ENCODE data around the gene RFESD.
"Not testable (repeated sequence)": the region's sequence is repeated elsewhere in the genome, so short reads cannot be mapped to it uniquely, and the experiment has no call there.

Gene RFESD

DNA sequence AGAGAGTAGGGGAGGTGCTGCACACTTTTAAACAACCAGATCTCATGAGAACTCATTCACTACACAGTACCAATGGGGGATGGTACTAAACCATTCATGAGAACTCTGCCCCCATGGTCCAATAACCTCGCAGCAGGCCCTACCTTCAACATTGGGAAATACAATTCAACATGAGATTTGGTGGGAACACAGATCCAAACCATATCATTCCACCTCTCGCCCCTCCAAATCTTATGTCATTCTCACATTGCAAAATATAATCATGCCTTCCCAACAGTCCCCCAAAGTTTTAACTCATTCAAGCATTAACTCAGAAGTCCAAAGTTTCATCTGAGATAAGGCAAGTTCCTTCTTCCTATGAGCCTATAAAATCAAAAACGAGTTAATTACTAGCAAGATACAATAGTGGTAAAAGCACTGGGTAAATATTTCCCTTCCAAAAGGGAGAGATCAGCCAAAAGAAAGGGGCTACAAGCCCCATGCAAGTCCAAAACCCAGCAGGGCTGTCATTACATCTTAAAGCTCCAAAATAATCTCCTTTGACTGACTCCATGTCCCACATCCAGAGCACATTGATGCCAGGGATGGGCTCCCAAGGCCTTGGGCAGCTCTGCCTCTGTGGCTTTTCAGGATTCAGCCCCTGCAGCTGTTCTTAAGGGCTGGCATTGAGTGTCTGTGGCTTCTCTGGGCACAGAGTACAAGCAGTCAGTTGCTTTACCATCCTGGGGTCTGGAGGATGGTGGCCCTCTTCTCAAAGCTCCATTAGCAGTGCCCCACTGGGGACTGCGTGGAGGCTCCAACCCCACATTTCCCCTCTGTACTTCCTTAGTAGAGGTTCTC lies 18.4 kb upstream of the RFESD start:
- no peak for DNase-seq (ENCODE audit: low read depth in 2 of 2, low spot score in 1 of 2)

DNA sequence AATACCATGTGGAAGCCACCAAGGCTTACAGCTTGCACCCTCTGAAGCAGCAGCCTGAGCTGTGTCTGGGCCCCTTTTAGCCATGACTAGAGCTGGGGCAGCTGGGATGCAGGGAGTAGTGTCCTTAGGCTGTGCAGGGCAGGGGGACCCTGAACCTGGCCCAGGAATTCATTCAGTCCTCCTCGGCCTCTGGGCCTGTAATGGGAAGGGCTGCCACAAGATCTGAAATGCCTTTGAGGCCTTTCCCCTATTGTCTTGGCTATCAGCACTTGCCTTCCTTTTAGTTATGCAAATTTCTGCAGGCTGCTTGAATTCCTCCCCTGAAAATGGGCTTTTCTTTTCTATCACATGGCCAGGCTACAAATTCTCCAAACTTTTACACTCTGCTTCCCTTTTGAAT lies 17.6 kb upstream of the RFESD start:
- DNase-seq (ENCODE audit: low read depth in 2 of 2, low spot score in 1 of 2), result no peak

- DNase-seq (ENCODE audit: low read depth in 2 of 2, low spot score in 1 of 2), result no peak
Measured at GRCh38 chr5:95630394-95630917, 16.1 kb upstream of the RFESD start.

GRCh38 chr5:95631255-95631958 lies 15.2 kb upstream of the RFESD start:
- DNase-seq (ENCODE audit: low read depth in 2 of 2, low spot score in 1 of 2), result no peak

DNA sequence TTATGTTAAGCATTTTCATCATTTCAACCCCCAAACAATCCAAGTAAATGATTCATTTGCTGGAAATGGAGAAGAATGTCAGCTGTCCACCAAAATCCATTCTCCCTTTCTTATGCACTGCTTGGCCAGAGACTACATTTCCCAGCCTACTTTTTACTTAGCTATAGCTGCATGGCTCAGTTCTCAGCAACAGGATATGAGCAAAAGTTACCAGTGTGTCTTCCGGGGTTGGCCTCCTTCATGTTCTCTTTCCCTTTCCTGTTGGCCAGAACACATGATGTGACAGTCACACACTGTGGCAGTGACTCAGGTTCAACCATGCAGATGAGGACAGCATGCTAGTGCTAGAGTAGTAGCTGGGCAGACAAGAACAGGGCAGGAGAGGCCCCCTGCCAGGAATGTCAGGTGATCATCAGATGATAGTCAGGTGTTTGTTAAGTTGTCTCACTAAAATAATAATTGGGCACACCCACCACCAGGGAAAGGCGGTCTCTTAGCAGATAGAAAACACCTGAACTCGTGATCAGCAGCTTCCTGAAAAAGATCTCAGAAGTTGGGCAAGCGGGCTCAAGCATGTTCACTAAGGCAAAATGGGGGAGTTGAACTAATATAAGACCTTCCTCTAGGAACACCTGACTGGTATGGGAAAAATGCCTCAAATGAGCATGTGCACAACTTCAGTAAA lies 14.4 kb upstream of the RFESD start:
- DNase-seq (ENCODE audit: low read depth in 2 of 2, low spot score in 1 of 2), result peak; percentile 44 to 46

DNA sequence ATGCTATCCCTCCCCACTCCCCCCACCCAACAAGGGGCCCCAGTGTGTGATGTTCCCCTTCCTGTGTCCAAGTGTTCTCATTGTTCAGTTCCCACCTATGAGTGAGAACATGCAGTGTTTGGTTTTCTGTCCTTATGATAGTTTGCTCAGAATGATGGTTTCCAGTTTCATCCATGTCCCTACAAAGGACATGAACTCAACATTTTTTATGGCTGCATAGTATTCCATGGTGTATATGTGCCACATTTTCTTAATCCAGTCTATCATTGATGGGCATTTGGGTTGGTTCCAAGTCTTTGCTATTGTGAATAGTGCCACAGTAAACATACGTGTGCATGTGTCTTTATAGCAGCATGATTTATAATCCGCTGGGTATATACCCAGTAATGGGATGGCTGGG lies 13.6 kb upstream of the RFESD start:
- not testable (repeated sequence) for DNase-seq (ENCODE audit: low read depth in 2 of 2, low spot score in 1 of 2)

DNA sequence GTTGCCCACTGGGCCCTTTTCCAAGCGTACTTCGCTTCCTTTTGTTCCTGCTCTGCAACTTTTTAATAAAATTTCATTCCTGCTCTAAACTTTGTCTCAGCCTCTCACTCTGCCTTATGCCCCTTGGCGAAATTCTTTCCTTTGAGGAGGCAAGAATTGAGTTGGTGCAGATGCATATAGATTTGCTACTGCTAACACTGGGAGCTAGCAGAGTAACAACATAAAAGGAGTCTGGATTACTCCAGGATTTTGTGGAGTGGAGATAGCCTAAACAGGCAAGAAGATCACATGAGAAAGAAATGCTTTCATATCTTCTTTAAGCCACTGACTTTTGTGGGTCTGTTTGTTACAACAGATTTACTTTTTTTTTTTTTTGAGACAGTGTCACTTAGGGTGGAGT lies 12.9 kb upstream of the RFESD start:
- no peak for DNase-seq (ENCODE audit: low read depth in 2 of 2, low spot score in 1 of 2)

DNA sequence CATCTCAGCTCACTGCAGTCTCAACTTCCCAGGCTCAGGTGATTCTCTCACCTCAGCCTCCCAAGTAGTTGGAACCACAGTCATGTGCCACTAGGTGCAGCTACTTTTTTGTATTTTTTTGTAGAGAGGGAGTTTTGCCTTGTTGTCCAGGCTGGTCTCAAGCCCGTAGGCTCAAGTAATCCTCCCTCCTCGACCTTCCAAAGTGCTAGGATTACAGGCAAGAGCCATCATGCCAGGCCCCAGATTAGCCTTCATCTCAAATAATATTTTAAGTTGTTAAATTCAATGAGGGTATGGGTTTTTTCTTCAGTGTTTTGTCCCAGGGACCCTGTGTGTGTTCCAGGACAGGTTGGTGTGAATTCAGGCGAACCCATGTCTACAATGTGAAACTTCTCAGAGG lies 12.5 kb upstream of the RFESD start:
- DNase-seq (ENCODE audit: low read depth in 2 of 2, low spot score in 1 of 2), result no peak

DNA sequence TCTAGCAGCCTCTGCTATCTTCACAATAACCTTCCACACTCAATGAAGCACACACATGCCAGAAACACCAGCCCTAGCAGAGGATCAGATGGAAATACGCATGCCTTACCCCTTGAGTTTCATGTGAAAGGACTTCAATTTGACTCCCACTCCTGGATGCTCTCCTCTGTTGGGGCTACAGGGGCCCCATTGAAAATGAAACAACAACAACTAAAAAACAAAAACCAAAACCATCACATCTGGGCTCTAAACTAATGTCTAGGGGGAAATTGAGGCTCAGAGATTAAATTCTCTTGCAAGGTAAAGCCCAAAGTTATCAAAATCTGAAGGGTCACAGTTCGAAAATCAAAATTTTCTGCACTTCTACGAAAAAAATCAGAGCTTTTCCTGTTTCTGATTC lies 7.9 kb upstream of the RFESD start:
- no peak for DNase-seq (ENCODE audit: low read depth in 2 of 2, low spot score in 1 of 2)

DNA sequence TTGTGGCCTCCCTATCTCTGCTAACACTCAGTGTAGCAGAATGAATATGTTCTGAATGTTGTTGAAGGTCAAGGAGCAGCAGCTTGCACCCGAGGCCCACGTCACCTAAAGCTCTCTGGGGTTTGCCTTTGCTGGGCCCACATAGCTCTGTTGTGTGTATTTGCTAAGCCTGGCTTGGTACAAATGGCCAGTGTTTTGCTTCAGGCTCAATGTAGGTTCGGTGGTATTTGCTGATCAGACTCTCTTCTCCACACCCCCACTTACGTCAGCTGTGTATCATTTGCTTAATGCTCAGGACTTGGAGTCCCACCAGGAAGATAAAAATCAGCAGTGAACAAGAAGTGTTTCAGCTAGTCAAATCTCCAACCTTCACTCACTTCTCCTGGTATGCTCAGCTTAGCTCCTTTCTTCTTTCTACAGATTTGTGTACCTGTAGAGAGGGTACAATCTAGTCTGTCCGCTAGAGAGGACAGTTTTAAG lies 4.8 kb upstream of the RFESD start:
- DNase-seq (ENCODE audit: low read depth in 2 of 2, low spot score in 1 of 2), result no peak

GRCh38 chr5:95643152-95643551 lies 3.4 kb upstream of the RFESD start:
- DNase-seq (ENCODE audit: low read depth in 2 of 2, low spot score in 1 of 2), result no peak

- no peak for DNase-seq (ENCODE audit: low read depth in 2 of 2, low spot score in 1 of 2)
Measured at GRCh38 chr5:95644351-95645042, 2.1 kb upstream of the RFESD start.

GRCh38 chr5:95646226-95646568 lies 380 bp upstream of the RFESD start:
- not testable (repeated sequence) for DNase-seq (ENCODE audit: low read depth in 2 of 2, low spot score in 1 of 2)

DNA sequence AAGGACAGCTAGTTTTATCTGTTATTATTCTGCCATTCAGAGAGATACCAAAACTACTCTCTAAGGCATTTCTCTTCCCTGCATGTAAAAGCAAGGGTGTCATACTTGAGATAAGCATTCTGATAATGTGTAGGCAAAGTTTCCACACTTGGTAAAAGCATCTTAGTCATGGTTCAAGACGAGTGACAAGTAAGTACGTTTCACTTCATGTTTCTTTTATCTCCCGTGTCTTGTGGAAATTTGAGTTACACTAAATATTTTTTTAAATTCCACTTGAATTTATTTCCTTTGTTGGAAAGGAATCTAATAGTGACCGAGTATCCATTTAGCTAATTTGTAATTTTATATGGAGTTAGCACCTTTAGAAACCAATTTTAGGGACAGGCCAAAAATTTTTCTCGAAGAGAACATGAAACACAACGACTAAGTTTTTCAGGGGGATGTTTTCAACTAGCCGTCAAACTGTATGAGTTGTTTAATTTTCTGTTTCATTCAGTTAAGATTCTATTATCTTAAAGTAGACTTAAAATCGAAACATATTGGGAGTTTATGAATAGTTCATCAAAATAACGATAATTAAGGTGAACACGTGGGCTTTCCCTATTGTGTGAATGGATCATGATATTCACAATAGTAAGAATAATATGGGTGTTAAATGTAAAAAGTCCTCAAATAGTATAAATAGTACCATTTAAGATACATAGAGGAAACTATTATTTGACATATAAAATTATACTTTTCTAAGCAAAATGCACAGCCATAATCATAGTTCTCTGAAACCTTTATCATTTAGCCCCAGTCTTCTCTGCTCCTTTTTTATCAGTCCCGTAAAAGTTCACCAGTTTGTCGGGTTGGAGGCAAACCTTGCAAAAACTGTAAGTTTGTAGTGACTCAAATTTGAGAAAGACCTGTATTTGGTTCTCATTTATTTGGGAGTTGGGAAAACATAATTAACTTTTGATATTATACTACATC lies 1.6 kb downstream of the RFESD start:
- no peak for DNase-seq (ENCODE audit: low read depth in 2 of 2, low spot score in 1 of 2)

GRCh38 chr5:95649274-95649673 lies 2.7 kb downstream of the RFESD start:
- DNase-seq (ENCODE audit: low read depth in 2 of 2, low spot score in 1 of 2), result no peak

DNA sequence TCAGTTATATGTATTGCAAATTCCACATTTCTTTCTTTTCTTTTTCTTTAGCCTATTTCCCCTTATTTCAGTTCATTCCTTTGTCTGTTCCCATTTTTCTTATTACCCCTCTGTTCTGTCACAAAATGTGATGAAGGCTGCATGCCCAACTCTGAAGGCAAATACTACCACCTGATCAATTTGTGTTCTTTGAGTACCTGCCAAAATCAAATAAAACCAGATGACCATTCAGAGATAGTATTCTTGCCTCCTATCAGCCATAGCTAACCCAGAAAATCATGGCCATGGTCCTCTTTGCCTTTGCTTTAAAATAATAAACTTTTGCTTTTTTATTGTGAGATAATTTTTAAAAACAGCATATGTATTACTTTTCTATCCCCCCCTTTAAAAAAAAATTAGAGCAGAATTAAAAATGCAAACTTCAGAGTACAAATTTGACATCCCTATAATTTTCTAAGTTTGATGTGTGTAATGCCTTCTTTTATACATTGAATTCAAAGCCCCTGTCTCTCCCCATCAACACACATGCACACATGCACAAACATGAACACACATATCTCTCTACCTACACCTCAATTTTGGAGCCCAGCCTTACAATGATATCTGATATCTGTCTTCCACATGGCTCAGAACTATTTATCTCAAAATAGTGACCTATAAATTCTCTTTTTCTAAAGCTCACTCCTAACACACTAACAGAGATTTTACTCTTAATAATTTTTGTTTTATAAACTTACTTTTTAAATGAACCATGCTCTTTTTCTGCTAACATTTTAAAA lies 3.5 kb downstream of the RFESD start:
- DNase-seq (ENCODE audit: low read depth in 2 of 2, low spot score in 1 of 2), result no peak

GRCh38 chr5:95652849-95653248 lies 6.3 kb downstream of the RFESD start:
- DNase-seq (ENCODE audit: low read depth in 2 of 2, low spot score in 1 of 2), result no peak

GRCh38 chr5:95654196-95654595 lies 7.6 kb downstream of the RFESD start:
- DNase-seq (ENCODE audit: low read depth in 2 of 2, low spot score in 1 of 2), result no peak

DNA sequence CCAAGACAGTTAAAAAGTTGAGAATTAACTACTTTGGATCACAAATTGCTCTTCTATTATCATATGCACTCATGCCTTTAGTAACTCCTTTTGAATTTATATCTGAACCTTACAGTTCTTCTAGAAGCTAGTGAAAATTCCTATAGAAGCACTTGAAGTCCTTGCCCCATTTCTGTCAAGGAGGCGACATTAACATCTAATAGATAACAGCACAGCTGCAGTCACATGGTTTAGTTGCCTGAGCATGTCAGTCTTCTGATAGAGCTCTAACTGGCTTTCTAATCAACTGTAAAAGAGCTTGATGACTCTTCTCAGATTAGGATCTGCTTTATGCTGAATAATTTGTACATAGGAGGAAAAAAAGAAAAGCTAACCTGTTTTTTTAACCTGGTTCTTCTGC lies 9.0 kb downstream of the RFESD start:
- no peak for DNase-seq (ENCODE audit: low read depth in 2 of 2, low spot score in 1 of 2)

Data from stimulated activated CD8-positive, alpha-beta memory T cell treated with anti-CD3 and anti-CD28 coated beads, Interleukin-4, amount 100 ng/mL, for 4 hours (primary cell).